Hematopoietic multipotent progenitor cell treated with erythropoietin and hydrocortisone succinate and interleukin-3 and kit ligand, for 4 days (in vitro differentiated cells): ENCODE measurements around the gene ODAD2.
"Not testable (repeated sequence)": the region's sequence is repeated elsewhere in the genome, so short reads cannot be mapped to it uniquely, and the experiment has no call there.

Experiments used
- DNase-seq: peaks from one replicate; pipeline ENCODE4 v3.0.0-alpha.2; 2015

ODAD2 gene

GRCh38 chr10:27998954-27999275, at the start of gene ODAD2:
TSS of gene ODAD2 (minus strand) at chr10:27999079. CDS start at chr10:27995142, 3,937 bp downstream.
- no peak for DNase-seq

- DNase-seq: no peak
Measured at GRCh38 chr10:28047061-28047460, 48.2 kb upstream of the ODAD2 start.

GRCh38 chr10:28046579-28046978, 47.7 kb upstream of the ODAD2 start:
- DNase-seq: no peak

- no peak for DNase-seq
Measured at GRCh38 chr10:28043941-28044340, 45.1 kb upstream of the ODAD2 start.

GRCh38 chr10:28036587-28036986, 37.7 kb upstream of the ODAD2 start:
- no peak for DNase-seq

GRCh38 chr10:28020993-28021982, 22.4 kb upstream of the ODAD2 start:
- no peak for DNase-seq

- DNase-seq: no peak
Measured at GRCh38 chr10:28020080-28020860, 21.4 kb upstream of the ODAD2 start.

GRCh38 chr10:28014651-28015050, 15.8 kb upstream of the ODAD2 start:
- no peak for DNase-seq

GRCh38 chr10:28012990-28013515, 14.2 kb upstream of the ODAD2 start:
- DNase-seq: no peak

- DNase-seq: no peak
Measured at GRCh38 chr10:28010821-28011220, 11.9 kb upstream of the ODAD2 start.

- DNase-seq: no peak
Measured at GRCh38 chr10:28008054-28008453, 9.2 kb upstream of the ODAD2 start.

- no peak for DNase-seq
Measured at GRCh38 chr10:28001353-28001752, 2.5 kb upstream of the ODAD2 start.

- DNase-seq: peak; percentile 56
Measured at GRCh38 chr10:27998178-27998953, 513 bp downstream of the ODAD2 start.

GRCh38 chr10:27997865-27998177, 1.1 kb downstream of the ODAD2 start:
- DNase-seq: no peak

- DNase-seq: no peak
Measured at GRCh38 chr10:27995311-27995710, 3.6 kb downstream of the ODAD2 start.

- not testable (repeated sequence) for DNase-seq
Measured at GRCh38 chr10:27989357-27989756, 9.5 kb downstream of the ODAD2 start.

- no peak for DNase-seq
Measured at GRCh38 chr10:27986821-27987220, 12.1 kb downstream of the ODAD2 start.

- DNase-seq: no peak
Measured at GRCh38 chr10:27982875-27983543, 15.9 kb downstream of the ODAD2 start.

- DNase-seq: no peak
Measured at GRCh38 chr10:27981744-27982143, 17.1 kb downstream of the ODAD2 start.

- not testable (repeated sequence) for DNase-seq
Measured at GRCh38 chr10:27970795-27971194, 28.1 kb downstream of the ODAD2 start.

GRCh38 chr10:27969931-27970330, 28.9 kb downstream of the ODAD2 start:
- not testable (repeated sequence) for DNase-seq

GRCh38 chr10:27959093-27959715, 39.7 kb downstream of the ODAD2 start:
- no peak for DNase-seq
